ENCODE results near the gene GAB4.
"Not testable (repeated sequence)": the region's sequence is repeated elsewhere in the genome, so short reads cannot be mapped to it uniquely, and the experiment has no call there.

GAB4 gene

DNA sequence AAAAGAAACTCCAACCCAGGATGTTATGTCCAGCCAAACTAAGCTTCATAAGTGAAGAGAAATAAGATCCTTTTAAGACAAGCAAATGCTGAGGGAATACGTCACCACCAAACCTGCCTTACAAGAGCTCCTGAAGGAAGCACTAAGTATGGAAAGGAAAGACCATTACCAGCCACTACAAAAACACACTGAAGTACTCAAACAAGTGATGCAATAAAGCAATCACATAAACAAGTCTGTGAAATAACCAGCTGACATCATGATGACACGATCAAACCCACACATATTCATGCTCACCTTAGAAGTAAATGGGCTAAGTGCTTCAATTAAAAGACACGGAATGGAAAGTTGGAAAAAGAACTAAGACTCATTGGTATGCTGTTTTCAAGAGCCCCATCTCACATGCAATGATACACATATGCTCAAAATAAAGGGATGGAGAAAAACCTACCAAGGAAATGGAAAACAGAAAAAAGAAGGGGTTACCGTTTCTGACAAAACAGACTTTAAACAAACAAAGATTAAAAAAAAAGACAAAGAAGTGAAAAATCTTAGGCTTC is 82.5 kb downstream of the GAB4 start:
- H3K9me3 ChIP-seq (ENCODE audit: control insufficient read depth, low read length): peaks cover 17% of the 10 kb centered on the region
- H3K9ac ChIP-seq (ENCODE audit: low read length): no peak overlapping the region
- no peak for DNase-seq (ENCODE audit: low read depth)
- H3K4me1 ChIP-seq (ENCODE audit: control insufficient read depth, insufficient read depth, low read length): no peaks in the 10 kb centered on the region
- H3K27me3 ChIP-seq (replicated peaks; ENCODE audit: control insufficient read depth, insufficient read depth, low read length): peaks cover 91% of the 10 kb centered on the region
- H3K4me3 ChIP-seq (ENCODE audit: low read length): no peak overlapping the region
- H3K36me3 ChIP-seq (ENCODE audit: control insufficient read depth, insufficient read depth, low read length, severe bottlenecking): no peaks in the 10 kb centered on the region

DNA sequence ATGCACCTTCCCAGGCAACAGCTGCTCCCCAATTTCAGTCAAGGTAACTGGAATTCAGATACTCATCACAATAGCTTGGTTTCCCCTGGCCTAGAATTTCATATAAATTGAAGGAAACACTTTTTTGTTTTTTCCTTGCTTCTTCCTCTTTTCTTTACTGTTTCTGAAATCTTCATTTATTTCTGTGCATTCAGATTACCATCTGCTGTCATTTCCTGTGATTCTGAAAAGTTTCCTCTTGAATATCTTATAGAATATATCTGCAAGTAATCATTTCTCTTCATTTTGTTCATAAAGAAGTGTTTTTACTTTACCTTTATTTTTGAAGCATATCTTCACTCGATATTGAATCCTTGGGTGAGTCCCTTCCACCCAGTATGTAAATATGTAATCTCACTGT is 85.3 kb downstream of the GAB4 start:
- H3K27me3 ChIP-seq (replicated peaks; ENCODE audit: control insufficient read depth, insufficient read depth, low read length): peaks cover 70% of the 10 kb centered on the region
- no peaks in the 10 kb centered on the region for H3K36me3 ChIP-seq (ENCODE audit: control insufficient read depth, insufficient read depth, low read length, severe bottlenecking)
- peaks cover 17% of the 10 kb centered on the region for H3K9me3 ChIP-seq (ENCODE audit: control insufficient read depth, low read length)
- no peak overlapping the region for H3K4me3 ChIP-seq (ENCODE audit: low read length)
- no peaks in the 10 kb centered on the region for H3K4me1 ChIP-seq (ENCODE audit: control insufficient read depth, insufficient read depth, low read length)
- H3K9ac ChIP-seq (ENCODE audit: low read length): no peak overlapping the region
- no peak for DNase-seq (ENCODE audit: low read depth)

- no peaks in the 10 kb centered on the region for H3K36me3 ChIP-seq (ENCODE audit: control insufficient read depth, insufficient read depth, low read length, severe bottlenecking)
- DNase-seq (ENCODE audit: low read depth): no peak
- H3K9ac ChIP-seq (ENCODE audit: low read length): no peak overlapping the region
- no peak overlapping the region for H3K4me3 ChIP-seq (ENCODE audit: low read length)
- peaks cover 17% of the 10 kb centered on the region for H3K9me3 ChIP-seq (ENCODE audit: control insufficient read depth, low read length)
- peaks cover 65% of the 10 kb centered on the region for H3K27me3 ChIP-seq (replicated peaks; ENCODE audit: control insufficient read depth, insufficient read depth, low read length)
- H3K4me1 ChIP-seq (ENCODE audit: control insufficient read depth, insufficient read depth, low read length): peaks cover 3% of the 10 kb centered on the region
Observed at GRCh38 chr22:16922076-16922475, 85.9 kb downstream of the GAB4 start.

DNA sequence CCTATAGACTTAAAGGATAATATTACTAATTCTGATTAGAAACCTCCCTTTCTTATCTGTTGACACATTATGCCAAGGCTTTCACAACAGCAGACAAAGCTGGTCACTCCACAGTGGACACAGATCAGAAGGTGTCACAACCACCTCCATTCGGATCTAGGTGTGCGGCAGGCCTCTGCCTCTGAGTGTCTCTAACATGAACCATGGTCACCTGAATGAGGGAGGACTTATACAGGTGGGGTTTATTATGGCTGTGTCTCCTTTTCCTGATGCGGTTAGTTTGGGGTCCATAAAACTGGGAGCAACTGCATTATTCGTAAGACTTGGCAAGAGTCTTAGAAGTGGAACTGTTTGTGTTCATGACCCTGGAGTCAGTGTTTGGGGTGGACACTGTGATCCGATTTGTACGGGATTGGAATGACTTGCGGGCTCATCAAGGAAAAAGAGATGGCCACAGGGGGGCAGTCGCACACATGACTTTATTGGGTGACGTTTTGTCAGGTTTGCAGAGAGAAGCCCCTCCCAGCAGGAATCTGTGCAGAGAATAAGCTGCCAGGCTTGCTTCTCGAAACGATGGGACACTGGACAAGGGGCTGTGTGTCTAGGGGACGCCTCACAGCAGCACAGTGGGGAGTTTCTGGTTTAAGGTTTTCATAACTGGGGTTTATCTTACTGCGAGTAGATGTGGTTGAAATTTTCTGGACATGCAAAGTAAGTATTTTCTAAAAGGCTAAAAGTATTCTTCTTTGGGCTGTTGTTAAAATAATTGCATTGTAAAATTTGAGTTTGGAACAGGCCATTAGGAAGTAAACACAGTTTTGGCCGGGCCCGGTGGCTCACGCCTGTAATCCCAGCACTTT is 90.6 kb downstream of the GAB4 start:
- peaks cover 6% of the 10 kb centered on the region for H3K4me1 ChIP-seq (ENCODE audit: control insufficient read depth, insufficient read depth, low read length)
- no peaks in the 10 kb centered on the region for H3K36me3 ChIP-seq (ENCODE audit: control insufficient read depth, insufficient read depth, low read length, severe bottlenecking)
- no peak overlapping the region for H3K9ac ChIP-seq (ENCODE audit: low read length)
- H3K9me3 ChIP-seq (ENCODE audit: control insufficient read depth, low read length): no peaks in the 10 kb centered on the region
- peak; percentile 30 for DNase-seq (ENCODE audit: low read depth)
- H3K4me3 ChIP-seq (ENCODE audit: low read length): no peak overlapping the region
- peaks cover 23% of the 10 kb centered on the region for H3K27me3 ChIP-seq (replicated peaks; ENCODE audit: control insufficient read depth, insufficient read depth, low read length)

DNA sequence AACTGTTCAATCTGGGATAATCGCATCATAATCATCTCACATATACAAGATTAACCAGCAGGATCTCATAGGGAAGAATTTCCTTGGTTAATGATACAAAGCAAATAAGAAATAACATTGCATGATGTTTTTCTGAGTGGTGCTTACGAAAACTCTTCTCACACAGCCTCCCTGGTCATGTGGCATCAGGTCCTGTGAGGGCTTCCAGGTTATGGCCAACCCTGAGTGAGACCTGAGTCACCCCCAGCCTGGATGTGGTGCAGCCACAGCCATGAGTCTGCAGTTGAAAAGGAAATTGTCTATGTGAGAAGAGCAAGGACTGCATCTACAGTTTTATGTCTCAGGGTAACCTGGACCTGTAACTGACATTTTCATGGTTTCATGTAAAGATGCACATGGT is 92.3 kb downstream of the GAB4 start:
- Histone ChIP-seq H3K9ac (ENCODE audit: low read length) (no peak overlapping the region), H3K27me3 (replicated peaks; ENCODE audit: control insufficient read depth, insufficient read depth, low read length) (peaks cover 6% of the 10 kb centered on the region), H3K9me3 (ENCODE audit: control insufficient read depth, low read length) (no peaks in the 10 kb centered on the region), H3K4me3 (ENCODE audit: low read length) (no peak overlapping the region), H3K4me1 (ENCODE audit: control insufficient read depth, insufficient read depth, low read length) (peaks cover 6% of the 10 kb centered on the region), H3K36me3 (ENCODE audit: control insufficient read depth, insufficient read depth, low read length, severe bottlenecking) (no peaks in the 10 kb centered on the region)
- no peak for DNase-seq (ENCODE audit: low read depth)

DNA sequence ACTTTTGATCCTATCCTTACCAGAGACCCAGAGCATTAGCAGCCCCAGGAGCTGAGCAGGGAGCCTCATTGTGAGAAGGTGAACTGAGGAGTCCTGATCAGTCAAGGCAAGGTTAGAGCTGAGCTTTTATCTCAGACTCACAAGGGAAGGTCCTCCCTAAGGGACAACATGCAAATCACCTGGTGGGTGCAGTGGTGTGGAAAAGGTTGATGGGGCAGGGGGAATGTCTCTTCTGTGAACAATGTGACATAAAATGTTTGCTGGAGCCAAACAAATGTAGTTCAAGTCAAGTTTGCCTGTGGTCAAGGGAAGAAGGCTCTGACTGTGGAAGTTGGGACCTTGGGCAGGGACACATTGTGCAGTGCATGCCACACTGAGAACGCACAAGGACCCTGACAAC is 93.1 kb downstream of the GAB4 start:
- H3K4me1 ChIP-seq (ENCODE audit: control insufficient read depth, insufficient read depth, low read length); DNase-seq (ENCODE audit: low read depth); H3K9me3 ChIP-seq (ENCODE audit: control insufficient read depth, low read length); H3K27me3 ChIP-seq (replicated peaks; ENCODE audit: control insufficient read depth, insufficient read depth, low read length); H3K9ac ChIP-seq (ENCODE audit: low read length); H3K36me3 ChIP-seq (ENCODE audit: control insufficient read depth, insufficient read depth, low read length, severe bottlenecking); H3K4me3 ChIP-seq (ENCODE audit: low read length): not testable (repeated sequence)

GRCh38 chr22:16914006-16914405 is 94.0 kb downstream of the GAB4 start:
- no peaks in the 10 kb centered on the region for H3K9me3 ChIP-seq (ENCODE audit: control insufficient read depth, low read length)
- H3K4me3 ChIP-seq (ENCODE audit: low read length): no peak overlapping the region
- H3K27me3 ChIP-seq (replicated peaks; ENCODE audit: control insufficient read depth, insufficient read depth, low read length): no peaks in the 10 kb centered on the region
- H3K9ac ChIP-seq (ENCODE audit: low read length): no peak overlapping the region
- peaks cover 6% of the 10 kb centered on the region for H3K4me1 ChIP-seq (ENCODE audit: control insufficient read depth, insufficient read depth, low read length)
- H3K36me3 ChIP-seq (ENCODE audit: control insufficient read depth, insufficient read depth, low read length, severe bottlenecking): no peaks in the 10 kb centered on the region
- DNase-seq (ENCODE audit: low read depth): no peak

DNA sequence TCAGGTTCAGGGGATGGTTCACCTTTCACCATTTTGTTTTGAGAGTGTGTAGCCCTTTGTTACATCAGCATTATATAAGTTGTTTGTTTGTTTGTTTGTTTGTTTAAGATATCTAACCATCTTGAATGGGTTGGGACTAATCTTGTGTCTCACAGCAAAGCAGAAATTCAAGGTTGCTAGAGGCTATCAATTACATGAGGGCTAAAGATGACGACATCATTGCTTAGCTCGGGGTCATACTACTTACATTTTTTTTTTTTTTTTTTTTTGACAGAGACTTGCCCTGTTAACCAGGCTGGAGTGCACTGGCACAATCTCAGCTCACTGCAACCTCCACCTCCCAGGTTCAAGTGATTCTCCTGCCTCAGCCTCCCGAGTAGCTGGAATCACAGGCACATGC is 95.7 kb downstream of the GAB4 start:
- no peak for DNase-seq (ENCODE audit: low read depth)
- Histone ChIP-seq H3K4me1 (ENCODE audit: control insufficient read depth, insufficient read depth, low read length) (peaks cover 5% of the 10 kb centered on the region), H3K9me3 (ENCODE audit: control insufficient read depth, low read length) (no peaks in the 10 kb centered on the region), H3K9ac (ENCODE audit: low read length) (no peak overlapping the region), H3K36me3 (ENCODE audit: control insufficient read depth, insufficient read depth, low read length, severe bottlenecking) (no peaks in the 10 kb centered on the region), H3K4me3 (ENCODE audit: low read length) (no peak overlapping the region), H3K27me3 (replicated peaks; ENCODE audit: control insufficient read depth, insufficient read depth, low read length) (no peaks in the 10 kb centered on the region)
